Lower lobe of right lung (tissue), 2 donors: ENCODE data around the gene PDILT. TPM values are rescaled to one million over a fixed set of nuclear protein-coding genes. Genes with fewer than 3 reads are reported as not detected.

Source experiments
- ATAC-seq, 2 donors: fragments of 200-7000 bp; cut with Tn5 transposase; one replicate each; pipeline ENCODE4 v1.9.1; 2020 to 2022; ENCODE audit warnings: mild to moderate bottlenecking in 2 of 2, moderate library complexity in 2 of 2
- DNase-seq: peaks from one replicate; pipeline ENCODE4 v3.0.0-alpha.2; 2020
- H3K27ac ChIP-seq: fragments of 200-600 bp; one replicate; pipeline ENCODE4 v1.8.0; 2022
- H3K27me3 ChIP-seq: fragments of 200-600 bp; one replicate; pipeline ENCODE4 v1.8.0; 2022; ENCODE audit warnings: low read depth
- H3K36me3 ChIP-seq: fragments of 200-600 bp; one replicate; pipeline ENCODE4 v1.8.0; 2022; ENCODE audit warnings: mild to moderate bottlenecking
- H3K4me1 ChIP-seq: fragments of 200-600 bp; one replicate; pipeline ENCODE4 v1.8.0; 2022
- H3K4me3 ChIP-seq: fragments of 200-600 bp; one replicate; pipeline ENCODE4 v1.8.0; 2022; ENCODE audit warnings: mild to moderate bottlenecking
- H3K9me3 ChIP-seq: fragments of 200-600 bp; one replicate; pipeline ENCODE4 v1.8.0; 2022
- CTCF ChIP-seq: fragments of 200-600 bp; IDR thresholded peaks from one replicate; pipeline ENCODE4 v1.8.0; 2022; ENCODE audit warnings: antibody characterized with exemption, mild to moderate bottlenecking
- intact Hi-C: fragments of 100-400 bp; cut with DNase I; formaldehyde crosslinking; loops from one replicate; pipeline ENCODE4 v1.11.0; 2022
- total RNA-seq: library from RNA; stranded (reverse); fragmentation: NEBNext Ultra II Directional; extraction: Animal tissue kit (Norgen Biotek cat#: 25700); gene quantifications from one replicate; pipeline ENCODE4 v1.2.1, GENCODE V29; 2021
- donor health status: DM: no; HTN: yes; CAD: no; lungs with severe emphysema.

Gene PDILT
- total RNA-seq, 1 donor from 2014 or later = not detected

- Histone ChIP-seq H3K4me3 (no peak overlapping the region), H3K4me1 (no peaks in the 10 kb centered on the region), H3K27me3 (no peaks in the 10 kb centered on the region), H3K27ac (no peak overlapping the region), H3K36me3 (no peaks in the 10 kb centered on the region), H3K9me3 (no peaks in the 10 kb centered on the region)
- no peak for DNase-seq
- no peak for ATAC-seq
- intact Hi-C loops = no loop called here
- TF ChIP-seq CTCF = no peak
Observed at GRCh38 chr16:20320592-20320991, 83.9 kb downstream of the PDILT start.

GRCh38 chr16:20320178-20320577 is 84.4 kb downstream of the PDILT start:
- TF ChIP-seq CTCF = no peak
- Histone ChIP-seq H3K27ac (no peak overlapping the region), H3K4me3 (no peak overlapping the region), H3K27me3 (no peaks in the 10 kb centered on the region), H3K4me1 (no peaks in the 10 kb centered on the region), H3K9me3 (no peaks in the 10 kb centered on the region), H3K36me3 (no peaks in the 10 kb centered on the region)
- ATAC-seq (no peak), DNase-seq (no peak)
- intact Hi-C loops = no loop called here

- Histone ChIP-seq H3K4me1 (no peaks in the 10 kb centered on the region), H3K4me3 (no peak overlapping the region), H3K9me3 (no peaks in the 10 kb centered on the region), H3K27ac (no peak overlapping the region), H3K36me3 (no peaks in the 10 kb centered on the region), H3K27me3 (no peaks in the 10 kb centered on the region)
- DNase-seq = no peak
- no peak for ATAC-seq
- no peak for TF ChIP-seq CTCF
- intact Hi-C loops = no loop called here
Observed at GRCh38 chr16:20319406-20319805, 85.1 kb downstream of the PDILT start.

GRCh38 chr16:20318437-20318836 is 86.1 kb downstream of the PDILT start:
- Histone ChIP-seq H3K4me1 (no peaks in the 10 kb centered on the region), H3K27me3 (no peaks in the 10 kb centered on the region), H3K9me3 (no peaks in the 10 kb centered on the region), H3K27ac (no peak overlapping the region), H3K4me3 (no peak overlapping the region), H3K36me3 (no peaks in the 10 kb centered on the region)
- intact Hi-C loops = no loop called here
- ATAC-seq = no peak
- DNase-seq = no peak
- no peak for TF ChIP-seq CTCF

GRCh38 chr16:20318006-20318405 is 86.5 kb downstream of the PDILT start:
- intact Hi-C loops = no loop called here
- H3K27ac ChIP-seq = no peak overlapping the region
- no peaks in the 10 kb centered on the region for H3K4me1 ChIP-seq
- ATAC-seq (no peak), DNase-seq (no peak)
- H3K9me3 ChIP-seq = no peaks in the 10 kb centered on the region
- no peak for TF ChIP-seq CTCF
- no peaks in the 10 kb centered on the region for H3K27me3 ChIP-seq
- H3K4me3 ChIP-seq = no peak overlapping the region
- H3K36me3 ChIP-seq = no peaks in the 10 kb centered on the region

- no peak for ATAC-seq
- Histone ChIP-seq H3K4me3 (no peak overlapping the region), H3K9me3 (no peaks in the 10 kb centered on the region), H3K36me3 (no peaks in the 10 kb centered on the region), H3K27me3 (no peaks in the 10 kb centered on the region), H3K4me1 (no peaks in the 10 kb centered on the region), H3K27ac (no peak overlapping the region)
- no peak for DNase-seq
- intact Hi-C loops = no loop called here
- no peak for TF ChIP-seq CTCF
Observed at GRCh38 chr16:20317117-20317516, 87.4 kb downstream of the PDILT start.
